B cell (primary cell): ENCODE results near the gene CEP63.
"Not testable (repeated sequence)": the region's sequence is repeated elsewhere in the genome, so short reads cannot be mapped to it uniquely, and the experiment has no call there.

Experiments used
- EZH2 ChIP-seq: IDR thresholded peaks from 2 replicates; pipeline ENCODE4 v1.6.1; 2012; ENCODE audit warnings: borderline replicate concordance, low read depth, mild to moderate bottlenecking, moderate library complexity, low read length; ENCODE audit not compliant: insufficient read depth, poor library complexity, severe bottlenecking
- TF ChIP-seq, protein P1 (sequence below): fragments of 200-600 bp; IDR thresholded peaks from one replicate; pipeline ENCODE4 v1.8.0; 2022; ENCODE audit warnings: antibody characterized with exemption, mild to moderate bottlenecking

DNA sequence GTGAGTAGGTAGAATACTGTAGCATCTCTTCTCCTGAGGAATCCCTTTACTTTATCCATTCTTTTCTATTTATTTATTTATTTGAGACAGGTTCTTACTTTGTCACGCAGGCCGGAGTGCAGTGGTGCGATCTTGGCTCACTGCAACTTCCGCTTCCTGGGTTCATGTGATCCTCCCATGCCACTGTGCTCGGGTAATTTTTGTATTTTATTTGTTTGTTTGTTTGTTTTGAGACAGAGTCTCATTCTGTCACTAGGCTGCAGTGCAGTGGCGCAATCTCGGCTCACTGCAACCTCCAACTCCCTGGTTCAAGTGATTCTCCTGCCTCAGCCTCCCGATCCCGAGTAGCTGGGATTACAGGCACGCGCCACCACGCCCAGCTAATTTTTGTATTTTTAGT, 58.9 kb downstream of the CEP63 start:
- TF ChIP-seq, protein P1, sequence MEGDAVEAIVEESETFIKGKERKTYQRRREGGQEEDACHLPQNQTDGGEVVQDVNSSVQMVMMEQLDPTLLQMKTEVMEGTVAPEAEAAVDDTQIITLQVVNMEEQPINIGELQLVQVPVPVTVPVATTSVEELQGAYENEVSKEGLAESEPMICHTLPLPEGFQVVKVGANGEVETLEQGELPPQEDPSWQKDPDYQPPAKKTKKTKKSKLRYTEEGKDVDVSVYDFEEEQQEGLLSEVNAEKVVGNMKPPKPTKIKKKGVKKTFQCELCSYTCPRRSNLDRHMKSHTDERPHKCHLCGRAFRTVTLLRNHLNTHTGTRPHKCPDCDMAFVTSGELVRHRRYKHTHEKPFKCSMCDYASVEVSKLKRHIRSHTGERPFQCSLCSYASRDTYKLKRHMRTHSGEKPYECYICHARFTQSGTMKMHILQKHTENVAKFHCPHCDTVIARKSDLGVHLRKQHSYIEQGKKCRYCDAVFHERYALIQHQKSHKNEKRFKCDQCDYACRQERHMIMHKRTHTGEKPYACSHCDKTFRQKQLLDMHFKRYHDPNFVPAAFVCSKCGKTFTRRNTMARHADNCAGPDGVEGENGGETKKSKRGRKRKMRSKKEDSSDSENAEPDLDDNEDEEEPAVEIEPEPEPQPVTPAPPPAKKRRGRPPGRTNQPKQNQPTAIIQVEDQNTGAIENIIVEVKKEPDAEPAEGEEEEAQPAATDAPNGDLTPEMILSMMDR = not testable (repeated sequence)
- TF ChIP-seq EZH2 = not testable (repeated sequence)
